Pancreas (tissue), 10 donors: ENCODE measurements around the gene FZD7. TPM values are rescaled to one million over a fixed set of nuclear protein-coding genes. Genes with fewer than 3 reads are reported as not detected.
A peak's percentile ranks its signal among the peaks of the same experiment; 100 is the strongest.

Experiments used
- ATAC-seq, 4 donors: fragments of 200-7000 bp; cut with Tn5 transposase; one replicate each; pipeline versions ENCODE4 v1.8.0 to v1.9.1; 2020; ENCODE audit warnings: mild to moderate bottlenecking in 4 of 4, moderate library complexity in 4 of 4
- DNase-seq, 6 donors: peaks; one replicate each; pipeline ENCODE4 v3.0.0-alpha.2; 2020
- FAIRE-seq: peaks from 2 replicates; lab custom pipeline; 2012; peaks lifted over from hg19 to GRCh38; lab: Jason Lieb, UNC
- H3K27ac ChIP-seq, 4 donors: fragments of 200-600 bp; sonication (generic); 1 replicate in 3 of 4; 2 replicates in 1 of 4; pipeline versions ENCODE4 v1.5.0 to v1.8.0; 2020
- H3K27me3 ChIP-seq, 4 donors: fragments of 200-600 bp; one replicate each; pipeline ENCODE4 v1.8.0; 2021
- H3K36me3 ChIP-seq, 3 donors: fragments of 200-600 bp; sonication (generic) in 1 of 3; one replicate each; pipeline versions ENCODE4 v1.5.0 to v1.8.0; 2020 to 2021
- H3K4me1 ChIP-seq, 3 donors: fragments of 200-600 bp; one replicate each; pipeline ENCODE4 v1.8.0; 2021
- H3K4me3 ChIP-seq, 4 donors: fragments of 200-600 bp; sonication (generic) in 2 of 4; one replicate each; pipeline versions ENCODE4 v1.5.0 to v1.8.0; 2020 to 2021
- H3K9me3 ChIP-seq, 4 donors: fragments of 200-600 bp; one replicate each; pipeline ENCODE4 v1.8.0; 2021
- CTCF ChIP-seq, 4 donors: fragments of 200-600 bp; sonication (generic) in 3 of 4; IDR thresholded peaks; one replicate each; pipeline versions ENCODE4 v1.5.0 to v1.8.0; 2021; ENCODE audit warnings: antibody characterized with exemption in 4 of 4
- WGBS, 2 donors: extraction: QIAGEN DNeasy Blood & Tissue Kit; methylation state at CpG; one replicate each; pipeline ENCODE4 v1.1.7; 2013; 5-methylcytosine and 5-hydroxymethylcytosine counted together
- intact Hi-C, 3 donors: fragments of 100-400 bp; cut with DNase I; formaldehyde crosslinking; loops; one replicate each; pipeline versions ENCODE4 v1.11.1 to v1.14.2; 2022
- polyA plus RNA-seq, 2 donors: library from polyadenylated mRNA; stranded (reverse); fragments of 200-250 nt; gene quantifications; one replicate each; pipeline ENCODE4 v1.2.3, GENCODE V29; 2013
- total RNA-seq, 6 donors: library from RNA; stranded (reverse); fragmentation: NEBNext Ultra II Directional in 4 of 6; extraction: Animal tissue kit (Norgen Biotek cat#: 25700) in 4 of 6; gene quantifications; one replicate each; pipeline versions ENCODE4 v1.2.1 to v1.2.4, GENCODE V29; 2021 to 2023
- donor health status: healthy with polysubstance abuse.
- donor health status: DM: no; HTN: no; CAD: no; lungs with moderate emphysema.
- donor health status: DM: no; HTN: no; CAD: no.
- donor health status: control.
- donor health status: control.
- donor health status: Bipolar disorder and iron deficiency.
- donor health status: DM: yes; HTN: yes; CAD: no.
- donor health status: DM: no; HTN: no; CAD: no.
- donor health status: DM: no; HTN: no; CAD: no.
- donor health status: DM: yes; HTN: yes; CAD: no.

The FZD7 gene
- total RNA-seq (1 to 10 TPM in 3 of 6 donors, under 1 TPM in 3; 0.60 to 5.2 (median 1.5) TPM), polyA plus RNA-seq (1 to 10 TPM in 1 of 2 donors, under 1 TPM in 1; 0.53 to 1.2 TPM)

- FAIRE-seq, result no peak
- peak within 1 kb of the TSS; percentile 55 to 81 (median 66) for H3K4me3 ChIP-seq
- intact Hi-C loops, result no loop called here
- H3K27ac ChIP-seq, result peak within 1 kb of the TSS; percentile 76 to 92 (median 84)
- H3K9me3 ChIP-seq, result no peaks in the 10 kb centered on the region
- peak; percentile 86 to 96 (median 92) for DNase-seq
- 0% methylated on average over 87 to 109 of the region's 109 CpGs for WGBS, 2 donors
- no peaks in the 10 kb centered on the region for H3K36me3 ChIP-seq
- H3K4me1 ChIP-seq, result peaks cover 0 to 10% (median 8%) of the 10 kb centered on the region in 3 donors
- H3K27me3 ChIP-seq, result peaks cover 0 to 7% (median 2%) of the 10 kb centered on the region in 4 donors
- TF ChIP-seq CTCF (IDR thresholded peaks at IDR 0.05), result no peak
- ATAC-seq, result peak; percentile 94 to 97 (median 96)
These were observed at the start of gene FZD7 for GRCh38 chr2:202033317-202034248. TSS of gene FZD7 (plus strand) at chr2:202033855. CDS start at chr2:202034648, 793 bp downstream.

GRCh38 chr2:201984333-201984732 lies 49.3 kb upstream of the FZD7 start:
- Histone ChIP-seq H3K9me3 (no peaks in the 10 kb centered on the region), H3K27ac (peak overlapping the region in 1 of 4 donors; percentile 28), H3K4me1 (no peaks in the 10 kb centered on the region), H3K27me3 (no peaks in the 10 kb centered on the region), H3K4me3 (no peak overlapping the region), H3K36me3 (no peaks in the 10 kb centered on the region)
- 93 to 99% methylated on average over 3 of the region's 3 CpGs for WGBS, 2 donors
- FAIRE-seq, result no peak
- no peak for ATAC-seq
- intact Hi-C loops, result no loop called here
- DNase-seq, result no peak
- no peak for TF ChIP-seq CTCF (IDR thresholded peaks at IDR 0.05)

- ATAC-seq (peak in 3 of 4 donors; percentile 71 to 81 (median 80)), FAIRE-seq (no peak), DNase-seq (peak; percentile 23 to 76 (median 40))
- no peak overlapping the region for H3K4me3 ChIP-seq
- no peak for TF ChIP-seq CTCF (IDR thresholded peaks at IDR 0.05)
- peak overlapping the region in 2 of 4 donors; percentile 3 to 28 for H3K27ac ChIP-seq
- WGBS, 2 donors, result 64 to 68% methylated on average over 12 of the region's 12 CpGs
- H3K36me3 ChIP-seq, result no peaks in the 10 kb centered on the region
- intact Hi-C loops, result no loop called here
- H3K27me3 ChIP-seq, result no peaks in the 10 kb centered on the region
- no peaks in the 10 kb centered on the region for H3K4me1 ChIP-seq
- H3K9me3 ChIP-seq, result no peaks in the 10 kb centered on the region
These were observed 48.7 kb upstream of the FZD7 start for GRCh38 chr2:201984800-201985525.

- intact Hi-C loops, result no loop called here
- no peaks in the 10 kb centered on the region for H3K27me3 ChIP-seq
- no peaks in the 10 kb centered on the region for H3K36me3 ChIP-seq
- H3K4me1 ChIP-seq, result no peaks in the 10 kb centered on the region
- TF ChIP-seq CTCF (IDR thresholded peaks at IDR 0.05), result no peak
- peak overlapping the region in 1 of 4 donors; percentile 3 for H3K27ac ChIP-seq
- DNase-seq (no peak), ATAC-seq (peak in 1 of 4 donors; percentile 25), FAIRE-seq (no peak)
- 34 to 57% methylated on average over 8 of the region's 8 CpGs for WGBS, 2 donors
- H3K4me3 ChIP-seq, result no peak overlapping the region
- no peaks in the 10 kb centered on the region for H3K9me3 ChIP-seq
These were observed 47.8 kb upstream of the FZD7 start for GRCh38 chr2:201985728-201986462.
